ENCODE data around the gene MAT1A. TPM values are rescaled to one million over a fixed set of nuclear protein-coding genes. Genes with fewer than 3 reads are reported as not detected.

MAT1A gene
- total RNA-seq, 1 experiment from 2014 or later: not detected

- DNase-seq (ENCODE audit: low read depth): no peak
Observed at GRCh38 chr10:80283119-80283518, 6.3 kb downstream of the MAT1A start.

GRCh38 chr10:80281784-80282765 is 7.4 kb downstream of the MAT1A start:
- no peak for DNase-seq (ENCODE audit: low read depth)

GRCh38 chr10:80281292-80281691 is 8.2 kb downstream of the MAT1A start:
- DNase-seq (ENCODE audit: low read depth): no peak

GRCh38 chr10:80280071-80280800 is 9.2 kb downstream of the MAT1A start:
- DNase-seq (ENCODE audit: low read depth): no peak

GRCh38 chr10:80279146-80279545 is 10.3 kb downstream of the MAT1A start:
- no peak for DNase-seq (ENCODE audit: low read depth)

DNA sequence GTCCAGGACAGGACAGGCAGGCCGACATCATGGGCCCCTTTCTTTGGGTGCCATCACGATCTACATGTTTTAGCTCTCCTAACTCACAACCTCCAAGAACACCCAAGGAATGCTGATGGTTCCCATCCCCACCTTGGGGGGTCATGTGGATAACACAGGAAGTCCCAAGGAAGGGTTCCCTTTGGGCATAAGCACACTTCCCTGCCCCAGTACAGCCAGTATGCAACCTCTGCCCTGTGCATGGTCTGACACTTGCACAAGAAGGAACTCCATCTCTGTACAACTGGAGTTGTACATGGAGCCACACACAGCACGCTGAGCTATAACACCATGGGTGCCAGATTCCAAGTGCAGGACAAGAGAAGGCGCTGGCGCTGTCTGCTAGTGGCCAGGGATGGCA is 11.0 kb downstream of the MAT1A start:
- DNase-seq (ENCODE audit: low read depth): no peak

DNA sequence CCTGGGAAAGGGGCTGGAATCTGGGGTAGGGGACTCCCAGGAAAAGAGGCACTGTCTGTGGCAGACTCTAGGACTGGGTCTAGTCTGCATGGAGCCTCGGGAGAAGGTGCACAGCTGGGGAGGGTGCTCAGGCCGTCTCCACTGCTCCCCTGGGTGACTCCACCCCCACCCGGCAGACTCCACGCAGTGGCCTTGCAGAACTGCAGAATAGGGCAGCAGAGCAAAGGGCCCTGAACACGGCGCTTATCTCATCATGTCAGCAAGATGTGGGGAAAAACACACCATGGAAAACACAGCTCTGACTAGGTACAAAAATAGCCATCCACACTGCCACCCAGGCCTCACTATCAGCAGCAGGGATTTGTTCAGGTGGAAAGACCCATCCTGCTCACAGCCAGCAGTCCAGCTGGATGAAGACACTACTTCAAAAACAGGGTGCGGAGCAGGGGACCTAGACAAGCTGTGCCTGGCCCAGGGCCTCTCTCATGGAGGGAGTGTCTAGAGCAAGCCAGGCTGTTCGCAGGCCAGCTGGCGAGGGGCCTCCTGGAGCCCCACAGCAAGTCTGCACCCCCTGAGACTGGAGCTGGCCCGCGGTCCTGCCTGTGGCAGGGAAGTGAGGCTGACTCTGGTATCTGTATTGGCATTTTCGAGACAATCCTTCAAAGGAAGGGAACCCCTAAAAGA is 11.7 kb downstream of the MAT1A start:
- no peak for DNase-seq (ENCODE audit: low read depth)

DNA sequence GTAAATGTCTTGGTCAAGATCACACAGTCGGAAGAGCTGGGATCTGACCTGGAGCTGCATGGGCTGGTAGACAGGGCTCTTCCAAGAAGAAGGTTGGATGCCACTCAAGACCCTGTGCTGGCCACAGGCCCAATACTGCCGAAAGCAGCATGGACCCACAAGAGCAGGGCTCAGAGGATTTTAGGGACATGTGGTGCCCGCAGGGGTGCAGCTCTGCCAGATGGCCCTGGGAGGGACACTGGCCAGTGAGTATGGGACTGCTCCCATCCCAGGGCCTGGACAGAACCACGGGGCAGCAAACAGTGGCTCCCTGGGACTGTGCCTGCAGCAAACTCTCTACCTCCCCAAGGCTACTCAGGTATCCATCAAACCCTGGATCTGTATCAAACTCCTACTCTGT is 12.4 kb downstream of the MAT1A start:
- no peak for DNase-seq (ENCODE audit: low read depth)

DNA sequence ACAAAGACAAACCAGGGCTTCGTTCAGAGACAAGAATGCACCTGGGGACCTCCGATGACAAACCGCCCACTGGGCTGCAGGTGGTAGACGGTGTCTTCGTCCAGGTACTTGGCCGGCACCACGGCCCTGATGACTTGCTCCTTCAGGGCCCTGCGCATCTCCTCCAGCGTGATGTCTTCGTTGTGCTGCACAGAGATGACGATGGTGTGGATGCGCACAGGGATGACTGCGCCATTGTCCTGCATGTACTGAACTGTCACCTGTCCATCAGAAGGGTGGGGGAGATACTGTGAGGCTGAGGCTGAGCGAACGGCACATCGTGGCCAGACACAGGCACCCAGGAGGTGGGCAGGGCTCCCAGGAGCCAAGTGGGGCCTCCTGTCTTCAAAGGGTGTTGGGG is 13.1 kb downstream of the MAT1A start:
- no peak for DNase-seq (ENCODE audit: low read depth)

DNA sequence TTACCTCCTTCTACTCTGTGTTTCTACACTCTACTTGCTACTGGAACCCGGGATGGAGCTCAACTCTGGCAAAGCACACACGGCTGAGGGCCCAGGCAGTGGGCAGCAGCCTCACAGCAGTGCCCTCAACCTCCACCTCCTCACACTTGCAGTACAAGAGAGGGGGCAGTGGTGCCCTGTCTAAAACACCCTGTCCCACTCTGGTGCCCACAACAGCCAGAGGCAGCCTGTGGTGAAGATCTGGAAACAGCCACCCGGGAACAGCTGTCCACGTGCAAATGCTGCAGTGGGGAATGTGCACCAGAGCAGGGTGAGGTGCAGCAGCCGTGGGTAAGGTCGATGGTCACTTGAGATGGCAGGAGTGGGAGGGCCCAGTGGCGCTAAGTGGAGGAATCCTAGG is 13.7 kb downstream of the MAT1A start:
- no peak for DNase-seq (ENCODE audit: low read depth)

- no peak for DNase-seq (ENCODE audit: low read depth)
Observed at GRCh38 chr10:80275135-80275498, 14.3 kb downstream of the MAT1A start.

DNA sequence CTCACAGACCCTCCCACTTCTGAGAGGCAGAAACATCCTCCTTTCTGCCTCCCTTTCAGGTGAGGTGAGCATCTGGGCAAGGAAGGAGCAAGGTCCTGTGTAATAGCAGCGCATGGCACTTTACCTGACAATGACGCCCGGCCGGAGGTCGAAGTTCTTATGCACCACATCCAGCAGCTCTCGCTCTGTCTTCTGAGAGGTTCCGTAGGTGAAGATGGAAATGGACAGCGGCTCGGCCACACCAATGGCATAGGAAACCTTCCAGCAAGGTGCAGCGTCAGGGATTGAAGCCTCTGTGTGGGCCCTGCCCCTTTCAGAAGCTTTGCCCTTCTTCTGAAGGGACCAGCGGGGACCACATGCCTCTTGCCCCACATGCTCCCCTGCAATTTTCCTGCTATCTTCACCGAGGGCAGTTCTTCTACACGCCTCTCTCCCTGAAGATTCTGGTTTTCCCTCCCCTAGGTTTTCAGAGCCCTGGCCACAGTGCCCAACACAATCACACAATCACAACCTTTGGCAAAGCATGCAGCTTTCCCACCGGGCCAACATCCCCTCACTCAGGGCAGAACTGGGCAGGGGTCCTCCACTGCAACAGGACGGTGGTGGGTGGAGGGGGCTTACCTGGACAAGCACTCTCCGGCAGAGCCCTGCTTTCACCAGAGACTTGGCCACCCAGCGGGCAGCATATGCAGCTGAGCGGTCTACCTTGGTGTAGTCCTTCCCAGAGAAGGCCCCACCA is 14.9 kb downstream of the MAT1A start:
- DNase-seq (ENCODE audit: low read depth): no peak

DNA sequence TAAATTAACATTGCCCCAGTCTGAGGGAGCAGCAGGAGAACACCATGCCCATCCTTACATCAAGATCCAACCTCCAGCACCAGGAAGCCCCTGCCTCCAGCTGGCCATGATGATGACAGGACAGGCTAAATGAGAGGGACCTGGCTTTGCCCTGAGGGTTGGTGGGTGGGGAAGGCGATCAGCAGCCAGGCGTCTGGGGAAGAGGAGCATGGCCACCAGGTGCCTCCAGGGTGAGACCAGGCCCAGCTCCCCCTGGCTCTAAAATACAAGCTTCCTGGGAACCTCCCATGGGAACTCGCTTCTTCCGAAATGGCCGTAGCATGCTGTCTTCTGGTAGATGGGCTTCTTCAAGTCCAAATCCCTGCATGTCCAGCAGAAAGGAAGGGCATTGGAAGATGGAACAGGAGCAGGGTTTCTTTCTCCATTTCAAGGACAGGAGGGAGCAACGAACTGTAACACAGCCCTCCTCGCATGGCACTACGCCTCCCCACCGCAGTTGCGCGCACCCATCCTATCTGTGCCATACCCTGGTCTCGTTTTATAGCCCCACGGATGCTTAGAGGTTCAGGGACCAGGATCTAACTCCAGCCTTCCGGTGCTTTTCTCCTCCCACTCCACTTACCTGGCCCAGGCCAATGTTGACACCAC is 15.8 kb downstream of the MAT1A start:
- no peak for DNase-seq (ENCODE audit: low read depth)

- no peak for DNase-seq (ENCODE audit: low read depth)
Observed at GRCh38 chr10:80272793-80273522, 16.5 kb downstream of the MAT1A start.

GRCh38 chr10:80271416-80271815 is 18.0 kb downstream of the MAT1A start:
- DNase-seq (ENCODE audit: low read depth): no peak

DNA sequence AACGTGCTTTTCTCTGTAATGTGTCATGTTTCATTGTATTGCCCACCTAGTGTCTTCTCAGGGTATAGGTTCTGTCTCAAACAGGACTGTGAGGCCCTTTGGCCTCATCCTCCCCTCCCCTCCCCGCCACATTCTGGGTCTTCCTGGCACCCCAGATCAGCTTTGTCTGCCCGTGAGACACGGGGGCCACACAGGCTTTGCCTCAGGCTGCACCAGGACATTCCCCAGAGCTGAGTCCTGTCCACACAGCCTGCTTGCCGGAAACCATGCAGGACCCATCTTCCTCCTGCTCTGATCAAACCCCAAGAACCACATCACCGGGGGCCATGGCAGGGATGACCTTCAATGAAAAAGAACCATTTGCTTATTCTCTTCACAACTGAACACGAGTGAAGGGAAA is 18.6 kb downstream of the MAT1A start:
- peak; percentile 10 for DNase-seq (ENCODE audit: low read depth)

- no peak for DNase-seq (ENCODE audit: low read depth)
Observed at GRCh38 chr10:80268938-80269588, 20.4 kb downstream of the MAT1A start.

DNA sequence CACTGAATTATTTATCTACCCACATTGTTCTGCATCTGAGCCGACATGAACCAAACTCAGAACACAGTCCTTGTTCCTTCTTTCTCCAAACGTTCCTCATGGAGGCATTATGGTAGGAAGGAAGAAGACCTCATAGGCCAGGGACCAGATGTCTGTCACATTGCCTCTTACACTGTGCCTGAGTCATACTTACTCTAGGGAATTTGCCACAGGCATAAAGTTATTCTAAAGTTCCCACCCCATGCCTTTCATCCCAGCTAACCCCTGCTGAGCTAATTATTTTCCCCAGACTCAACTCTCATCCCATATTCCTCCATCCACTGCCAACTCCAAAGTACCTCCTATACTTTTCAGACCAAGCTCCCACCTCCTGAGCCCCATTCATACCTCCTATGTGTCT is 21.2 kb downstream of the MAT1A start:
- peak; percentile 58 for DNase-seq (ENCODE audit: low read depth)

DNA sequence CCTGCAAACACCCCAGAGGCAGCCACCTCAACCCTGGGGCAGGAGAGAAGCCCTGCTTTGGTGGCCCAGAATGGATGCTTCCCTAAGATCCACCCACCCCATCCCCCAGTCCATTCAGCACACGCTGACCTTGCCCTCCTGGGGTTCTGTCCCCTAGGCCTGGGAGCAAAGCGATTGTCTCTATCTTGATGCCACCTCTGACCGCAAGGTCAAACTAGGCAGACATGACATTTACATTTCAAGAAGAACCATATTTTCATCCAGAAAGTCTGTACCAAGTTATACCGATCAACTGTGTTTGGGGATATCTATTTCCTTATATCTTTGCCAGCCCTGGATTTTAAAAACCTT is 23.0 kb downstream of the MAT1A start:
- no peak for DNase-seq (ENCODE audit: low read depth)

Measured in RPMI7951 (cell line).